Measurements from ENCODE around the gene SSX2B.
"Not testable (repeated sequence)": the region's sequence is repeated elsewhere in the genome, so short reads cannot be mapped to it uniquely, and the experiment has no call there.

Gene SSX2B

GRCh38 chrX:52750952-52751351, at the start of gene SSX2B:
Gene SSX2B (plus strand): TSS chrX:52751252. CDS start chrX:52752681, 1,429 bp downstream.
- not testable (repeated sequence) for DNase-seq

- DNase-seq: not testable (repeated sequence)
Measured at GRCh38 chrX:52707078-52707477, 44.0 kb upstream of the SSX2B start, which contains the start of gene SSX2. Gene SSX2 (minus strand): TSS chrX:52707178. CDS start chrX:52705749, 1,429 bp downstream.

- not testable (repeated sequence) for DNase-seq
Measured at GRCh38 chrX:52765983-52766382, 14.9 kb downstream of the SSX2B start.

- not testable (repeated sequence) for DNase-seq
Measured at GRCh38 chrX:52773504-52773903, 22.5 kb downstream of the SSX2B start.

- DNase-seq: not testable (repeated sequence)
Measured at GRCh38 chrX:52797327-52797726, 46.3 kb downstream of the SSX2B start, which contains the start of gene SPANXN5. Gene SPANXN5 (minus strand): TSS chrX:52797427. CDS start chrX:52797348, 79 bp downstream.

- DNase-seq: not testable (repeated sequence)
Measured at GRCh38 chrX:52804876-52805275, 53.8 kb downstream of the SSX2B start.
